ENCODE data around the gene CD300LG.

- TF ChIP-seq POLR2A (IDR thresholded peaks at IDR 0.05; ENCODE audit: low read length) = no peak
- no peak for TF ChIP-seq GATA1 (IDR thresholded peaks at IDR 0.05; ENCODE audit: low read depth, low read length)
Observed at GRCh38 chr17:43842975-43843325, 4.0 kb upstream of the CD300LG start.
